ENCODE measurements around the gene DNASE1.

DNA sequence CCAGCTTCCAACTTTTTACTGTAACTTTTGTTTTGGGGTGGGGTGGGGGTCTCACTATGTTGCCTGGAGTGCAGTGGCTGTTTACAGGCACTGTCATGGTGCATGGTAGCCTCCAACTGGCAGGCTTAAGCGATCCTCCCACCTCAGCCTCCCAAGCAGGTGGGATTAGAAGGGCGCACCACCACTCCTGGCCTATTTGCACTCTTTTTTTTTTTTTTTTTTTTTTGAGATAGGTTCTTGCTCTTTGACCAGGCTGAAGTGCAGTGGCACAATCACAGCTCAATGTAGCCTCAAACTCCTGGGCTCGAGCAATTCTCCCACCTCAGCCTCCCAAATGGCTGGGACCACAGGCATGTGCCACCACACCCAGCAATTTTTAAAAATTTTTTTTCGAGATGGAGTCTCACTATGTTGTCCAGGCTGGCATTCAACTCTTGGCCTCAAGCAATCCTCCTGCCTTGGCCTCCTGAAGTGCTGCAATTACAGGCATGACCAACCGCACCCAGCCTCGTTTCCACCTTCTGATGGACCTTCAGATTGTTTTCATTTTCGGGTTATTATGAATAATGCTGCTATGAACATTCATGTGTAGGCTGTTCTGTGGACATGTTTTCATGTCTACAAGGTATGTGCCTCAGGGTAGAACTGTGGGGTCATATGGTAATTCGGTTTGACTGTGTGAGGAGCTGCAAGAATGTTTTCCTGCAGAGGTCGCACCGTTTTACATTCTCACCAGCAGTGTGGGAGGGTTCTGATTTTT lies 51.9 kb downstream of the DNASE1 start:
- no peak for TF ChIP-seq POLR2A (IDR thresholded peaks at IDR 0.05; ENCODE audit: borderline replicate concordance, extremely low read depth, insufficient read depth, insufficient read length)
- TF ChIP-seq RAD21 (IDR thresholded peaks at IDR 0.05; ENCODE audit: low read depth), result no peak
- TF ChIP-seq, protein P1, sequence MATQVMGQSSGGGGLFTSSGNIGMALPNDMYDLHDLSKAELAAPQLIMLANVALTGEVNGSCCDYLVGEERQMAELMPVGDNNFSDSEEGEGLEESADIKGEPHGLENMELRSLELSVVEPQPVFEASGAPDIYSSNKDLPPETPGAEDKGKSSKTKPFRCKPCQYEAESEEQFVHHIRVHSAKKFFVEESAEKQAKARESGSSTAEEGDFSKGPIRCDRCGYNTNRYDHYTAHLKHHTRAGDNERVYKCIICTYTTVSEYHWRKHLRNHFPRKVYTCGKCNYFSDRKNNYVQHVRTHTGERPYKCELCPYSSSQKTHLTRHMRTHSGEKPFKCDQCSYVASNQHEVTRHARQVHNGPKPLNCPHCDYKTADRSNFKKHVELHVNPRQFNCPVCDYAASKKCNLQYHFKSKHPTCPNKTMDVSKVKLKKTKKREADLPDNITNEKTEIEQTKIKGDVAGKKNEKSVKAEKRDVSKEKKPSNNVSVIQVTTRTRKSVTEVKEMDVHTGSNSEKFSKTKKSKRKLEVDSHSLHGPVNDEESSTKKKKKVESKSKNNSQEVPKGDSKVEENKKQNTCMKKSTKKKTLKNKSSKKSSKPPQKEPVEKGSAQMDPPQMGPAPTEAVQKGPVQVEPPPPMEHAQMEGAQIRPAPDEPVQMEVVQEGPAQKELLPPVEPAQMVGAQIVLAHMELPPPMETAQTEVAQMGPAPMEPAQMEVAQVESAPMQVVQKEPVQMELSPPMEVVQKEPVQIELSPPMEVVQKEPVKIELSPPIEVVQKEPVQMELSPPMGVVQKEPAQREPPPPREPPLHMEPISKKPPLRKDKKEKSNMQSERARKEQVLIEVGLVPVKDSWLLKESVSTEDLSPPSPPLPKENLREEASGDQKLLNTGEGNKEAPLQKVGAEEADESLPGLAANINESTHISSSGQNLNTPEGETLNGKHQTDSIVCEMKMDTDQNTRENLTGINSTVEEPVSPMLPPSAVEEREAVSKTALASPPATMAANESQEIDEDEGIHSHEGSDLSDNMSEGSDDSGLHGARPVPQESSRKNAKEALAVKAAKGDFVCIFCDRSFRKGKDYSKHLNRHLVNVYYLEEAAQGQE (IDR thresholded peaks at IDR 0.05; ENCODE audit: low read depth), result no peak
- TF ChIP-seq CTCF (IDR thresholded peaks at IDR 0.05 in 2 of 3, conservative IDR thresholded peaks at IDR 0.05 in 1 of 3; ENCODE audit: borderline replicate concordance in 1 of 3, insufficient read depth in 1 of 3, low read depth in 2 of 3, low read length in 2 of 3), result no peak
- TF ChIP-seq SIN3A (IDR thresholded peaks at IDR 0.05; ENCODE audit: low read depth), result no peak
- TF ChIP-seq, protein P2, sequence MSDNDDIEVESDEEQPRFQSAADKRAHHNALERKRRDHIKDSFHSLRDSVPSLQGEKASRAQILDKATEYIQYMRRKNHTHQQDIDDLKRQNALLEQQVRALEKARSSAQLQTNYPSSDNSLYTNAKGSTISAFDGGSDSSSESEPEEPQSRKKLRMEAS (IDR thresholded peaks at IDR 0.05), result no peak
- no peak for TF ChIP-seq CEBPB (IDR thresholded peaks at IDR 0.05; ENCODE audit: low read depth)

Measured in HCT116 (cell line).